HepG2 (cell line): Measurements from ENCODE around the gene TM2D3. TPM values are rescaled to one million over a fixed set of nuclear protein-coding genes. Genes with fewer than 3 reads are reported as not detected.

Experiments
- ARNT ChIP-seq: fragments of 450-650 bp; IDR thresholded peaks from 2 replicates; pipeline ENCODE4 v1.6.1; 2017
- ATRX ChIP-seq: sonication (generic); formaldehyde crosslinking; IDR thresholded peaks from 2 replicates; pipeline ENCODE4 v1.4.0; 2020; ENCODE audit warnings: missing genetic modification reagents, borderline replicate concordance
- EP300 ChIP-seq, 3 experiments: sonication (generic) in 1 of 3; formaldehyde crosslinking in 1 of 3; IDR thresholded peaks; 2 replicates each; pipeline versions ENCODE4 v1.5.1 to v1.6.1; 2011 to 2020; ENCODE audit warnings: low read depth in 2 of 3, low read length in 2 of 3, borderline replicate concordance in 1 of 3, improper control_type of control experiment in 1 of 3, mild to moderate bottlenecking in 1 of 3, missing genetic modification reagents in 1 of 3, moderate library complexity in 1 of 3
- ETV6 ChIP-seq: sonication (generic); formaldehyde crosslinking; conservative IDR thresholded peaks from 2 replicates; pipeline ENCODE4 v1.4.0; 2020; ENCODE audit warnings: missing genetic modification reagents
- FOSL2 ChIP-seq: sonication (generic); formaldehyde crosslinking; IDR thresholded peaks from 2 replicates; pipeline ENCODE4 v1.4.0; 2020; ENCODE audit warnings: missing genetic modification reagents
- GATAD1 ChIP-seq: IDR thresholded peaks from 2 replicates; pipeline ENCODE4 v1.6.1; 2016; ENCODE audit warnings: missing genetic modification reagents, missing compliant biosample characterization
- HMG20B ChIP-seq: conservative IDR thresholded peaks from 2 replicates; pipeline ENCODE4 v1.6.1; 2016; ENCODE audit warnings: missing genetic modification reagents, missing compliant biosample characterization
- KAT2B ChIP-seq: fragments of 150-350 bp; IDR thresholded peaks from 2 replicates; pipeline ENCODE4 v1.6.1; 2014; ENCODE audit warnings: low read depth, low read length, borderline replicate concordance
- NR2F6 ChIP-seq, 2 experiments: IDR thresholded peaks; 2 replicates each; pipeline ENCODE4 v1.6.1; 2016; ENCODE audit warnings: antibody characterized with exemption in 1 of 2, mild to moderate bottlenecking in 1 of 2
- POGZ ChIP-seq: sonication (generic); formaldehyde crosslinking; IDR thresholded peaks from 2 replicates; pipeline ENCODE4 v1.4.0; 2020; ENCODE audit warnings: mild to moderate bottlenecking, missing genetic modification reagents
- SALL2 ChIP-seq: sonication (generic); formaldehyde crosslinking; IDR thresholded peaks from 2 replicates; pipeline ENCODE4 v1.8.1; 2023; ENCODE audit warnings: mild to moderate bottlenecking, missing genetic modification reagents, inconsistent platforms
- TP53 ChIP-seq: sonication (generic); formaldehyde crosslinking; conservative IDR thresholded peaks from 2 replicates; pipeline ENCODE4 v1.4.0; 2020; ENCODE audit warnings: missing genetic modification reagents
- ZFX ChIP-seq: sonication (generic); formaldehyde crosslinking; IDR thresholded peaks from 2 replicates; pipeline ENCODE4 v1.4.0; 2020; ENCODE audit warnings: mild to moderate bottlenecking, low read depth, missing genetic modification reagents, moderate library complexity
- ZNF34 ChIP-seq: sonication (generic); formaldehyde crosslinking; IDR thresholded peaks from 2 replicates; pipeline ENCODE4 v1.4.0; 2020; ENCODE audit warnings: mild to moderate bottlenecking, missing genetic modification reagents, borderline replicate concordance
- ZNF446 ChIP-seq: sonication (generic); formaldehyde crosslinking; IDR thresholded peaks from 2 replicates; pipeline ENCODE4 v1.5.0; 2020; ENCODE audit warnings: mild to moderate bottlenecking, missing genetic modification reagents
- ZNF549 ChIP-seq: sonication (generic); formaldehyde crosslinking; IDR thresholded peaks from 2 replicates; pipeline ENCODE4 v1.5.0; 2020; ENCODE audit warnings: missing genetic modification reagents
- ZNF724P ChIP-seq: sonication (generic); formaldehyde crosslinking; IDR thresholded peaks from 2 replicates; pipeline ENCODE4 v1.8.0; 2022; ENCODE audit warnings: missing genetic modification reagents, borderline replicate concordance
- polyA plus RNA-seq, 8 experiments: library from polyadenylated mRNA; depleted of rRNA in 3 of 8; stranded (reverse) in 7 of 8; unstranded in 1 of 8; fragments of >200 nt; fragmentation: Illumina TruSeq in 4 of 8; extraction: Trizol in 4 of 8; gene quantifications; 2 replicates each; pipeline versions ENCODE4 v1.2.1 to v1.2.3, GENCODE V29; 2011 to 2016; ENCODE audit warnings: low read depth in 4 of 8, missing spikeins in 1 of 8, mixed read lengths in 1 of 8; ENCODE audit not compliant: insufficient read depth in 1 of 8
- total RNA-seq, 5 experiments: library from RNA; depleted of rRNA; stranded (reverse); fragments of >200 nt; fragmentation: Illumina TruSeq; extraction: Trizol; gene quantifications; 2 replicates each; pipeline ENCODE4 v1.2.3, GENCODE V29; 2016; ENCODE audit warnings: low read depth in 1 of 5
- TF ChIP-seq, protein P1 (sequence below): IDR thresholded peaks from 2 replicates; pipeline ENCODE4 v1.6.1; 2016; ENCODE audit warnings: low read depth
- TF ChIP-seq, protein P2 (sequence below): sonication (generic); formaldehyde crosslinking; conservative IDR thresholded peaks from 2 replicates; pipeline ENCODE4 v1.8.0; 2022; ENCODE audit warnings: missing genetic modification reagents
- TF ChIP-seq, protein P3 (sequence below): sonication (generic); formaldehyde crosslinking; IDR thresholded peaks from 2 replicates; pipeline ENCODE4 v1.5.0; 2020; ENCODE audit warnings: mild to moderate bottlenecking, missing genetic modification reagents, moderate library complexity
- TF ChIP-seq, protein P4 (sequence below): sonication (generic); formaldehyde crosslinking; IDR thresholded peaks from 2 replicates; pipeline ENCODE4 v1.5.0; 2020; ENCODE audit warnings: missing genetic modification reagents, mild to moderate bottlenecking, borderline replicate concordance
- TF ChIP-seq, protein P5 (sequence below): IDR thresholded peaks from 2 replicates; pipeline ENCODE4 v1.6.1; 2016; ENCODE audit warnings: mild to moderate bottlenecking, missing biosample characterization, missing genetic modification reagents

TM2D3 gene
- total and polyA plus RNA-seq, 2 of the 13 experiments (the other 11 are each of a cell fraction or from before 2014, with no cell fraction given): 31.1 to 72.7 TPM

DNA sequence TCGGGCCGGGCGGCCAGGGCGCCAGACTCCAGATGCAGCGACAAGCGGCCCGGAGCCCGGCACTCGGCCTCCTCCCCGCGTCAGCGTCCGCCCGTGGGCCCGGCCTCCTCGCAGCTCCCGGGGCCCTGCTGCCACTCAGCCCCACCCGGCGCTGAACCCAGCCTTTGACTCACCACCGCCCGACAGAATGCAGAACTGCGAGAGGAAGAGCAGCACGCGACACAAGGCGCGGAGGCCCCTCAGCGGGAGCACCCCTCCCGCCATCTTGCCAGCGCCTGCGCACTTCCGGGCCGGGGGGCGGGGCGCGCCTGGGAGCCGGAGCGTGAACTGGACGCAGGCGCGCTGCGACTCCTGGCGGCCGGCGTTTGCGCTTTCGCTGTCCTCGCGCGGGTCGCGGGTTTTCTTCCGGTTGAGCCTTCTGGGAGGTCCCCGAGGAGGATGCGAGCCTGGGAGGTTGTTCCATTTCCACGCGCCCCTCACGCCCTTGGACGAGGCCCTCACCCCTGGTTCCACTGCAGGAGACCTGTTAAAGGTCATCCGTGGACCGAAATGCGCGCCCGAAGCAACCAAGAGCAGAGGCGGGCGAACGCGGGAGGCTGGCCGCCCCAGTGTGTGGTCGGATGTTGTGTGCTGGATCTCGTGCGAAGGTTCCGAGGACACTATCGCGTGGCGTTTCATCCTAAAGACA, at the start of gene TM2D3 (continued):
- TF ChIP-seq ATRX (CRISPR knock-in tag): no peak
- TF ChIP-seq, protein P1, sequence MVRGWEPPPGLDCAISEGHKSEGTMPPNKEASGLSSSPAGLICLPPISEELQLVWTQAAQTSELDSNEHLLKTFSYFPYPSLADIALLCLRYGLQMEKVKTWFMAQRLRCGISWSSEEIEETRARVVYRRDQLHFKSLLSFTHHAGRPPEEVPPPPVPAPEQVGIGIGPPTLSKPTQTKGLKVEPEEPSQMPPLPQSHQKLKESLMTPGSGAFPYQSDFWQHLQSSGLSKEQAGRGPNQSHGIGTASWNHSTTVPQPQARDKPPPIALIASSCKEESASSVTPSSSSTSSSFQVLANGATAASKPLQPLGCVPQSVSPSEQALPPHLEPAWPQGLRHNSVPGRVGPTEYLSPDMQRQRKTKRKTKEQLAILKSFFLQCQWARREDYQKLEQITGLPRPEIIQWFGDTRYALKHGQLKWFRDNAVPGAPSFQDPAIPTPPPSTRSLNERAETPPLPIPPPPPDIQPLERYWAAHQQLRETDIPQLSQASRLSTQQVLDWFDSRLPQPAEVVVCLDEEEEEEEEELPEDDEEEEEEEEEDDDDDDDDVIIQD (CRISPR knock-in tag): peak; percentile 22; the same call in 1 of the 2 replicates
- TF ChIP-seq, protein P2, sequence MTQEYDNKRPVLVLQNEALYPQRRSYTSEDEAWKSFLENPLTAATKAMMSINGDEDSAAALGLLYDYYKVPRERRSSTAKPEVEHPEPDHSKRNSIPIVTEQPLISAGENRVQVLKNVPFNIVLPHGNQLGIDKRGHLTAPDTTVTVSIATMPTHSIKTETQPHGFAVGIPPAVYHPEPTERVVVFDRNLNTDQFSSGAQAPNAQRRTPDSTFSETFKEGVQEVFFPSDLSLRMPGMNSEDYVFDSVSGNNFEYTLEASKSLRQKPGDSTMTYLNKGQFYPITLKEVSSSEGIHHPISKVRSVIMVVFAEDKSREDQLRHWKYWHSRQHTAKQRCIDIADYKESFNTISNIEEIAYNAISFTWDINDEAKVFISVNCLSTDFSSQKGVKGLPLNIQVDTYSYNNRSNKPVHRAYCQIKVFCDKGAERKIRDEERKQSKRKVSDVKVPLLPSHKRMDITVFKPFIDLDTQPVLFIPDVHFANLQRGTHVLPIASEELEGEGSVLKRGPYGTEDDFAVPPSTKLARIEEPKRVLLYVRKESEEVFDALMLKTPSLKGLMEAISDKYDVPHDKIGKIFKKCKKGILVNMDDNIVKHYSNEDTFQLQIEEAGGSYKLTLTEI (CRISPR knock-in tag): no peak
- TF ChIP-seq SALL2 (CRISPR knock-in tag): no peak; the same call in none of the 2 replicates
- TF ChIP-seq ZNF724P (CRISPR knock-in tag): 0 out of 2 replicates have a peak, but pooled peaks have one; percentile 57
- TF ChIP-seq EP300 (IDR thresholded peaks at IDR 0.05; ENCODE audit: low read depth in 2 of 2, low read length in 2 of 2): peak in 1 of 2 experiments; percentile 13; a peak in 1 of 4 replicates
- TF ChIP-seq EP300 (CRISPR knock-in tag; IDR thresholded peaks at IDR 0.05; ENCODE audit: borderline replicate concordance): 0 out of 2 replicates have a peak, but pooled peaks have one; percentile 19
- peak; percentile 85 for TF ChIP-seq POGZ (CRISPR knock-in tag)
- TF ChIP-seq KAT2B: no peak
- no peak for TF ChIP-seq ARNT
- TF ChIP-seq HMG20B: no peak
- peak; percentile 90 for TF ChIP-seq GATAD1 (CRISPR knock-in tag)
- peak; percentile 28; the same call in 1 of the 2 replicates for TF ChIP-seq FOSL2 (CRISPR knock-in tag)
- TF ChIP-seq, protein P3, sequence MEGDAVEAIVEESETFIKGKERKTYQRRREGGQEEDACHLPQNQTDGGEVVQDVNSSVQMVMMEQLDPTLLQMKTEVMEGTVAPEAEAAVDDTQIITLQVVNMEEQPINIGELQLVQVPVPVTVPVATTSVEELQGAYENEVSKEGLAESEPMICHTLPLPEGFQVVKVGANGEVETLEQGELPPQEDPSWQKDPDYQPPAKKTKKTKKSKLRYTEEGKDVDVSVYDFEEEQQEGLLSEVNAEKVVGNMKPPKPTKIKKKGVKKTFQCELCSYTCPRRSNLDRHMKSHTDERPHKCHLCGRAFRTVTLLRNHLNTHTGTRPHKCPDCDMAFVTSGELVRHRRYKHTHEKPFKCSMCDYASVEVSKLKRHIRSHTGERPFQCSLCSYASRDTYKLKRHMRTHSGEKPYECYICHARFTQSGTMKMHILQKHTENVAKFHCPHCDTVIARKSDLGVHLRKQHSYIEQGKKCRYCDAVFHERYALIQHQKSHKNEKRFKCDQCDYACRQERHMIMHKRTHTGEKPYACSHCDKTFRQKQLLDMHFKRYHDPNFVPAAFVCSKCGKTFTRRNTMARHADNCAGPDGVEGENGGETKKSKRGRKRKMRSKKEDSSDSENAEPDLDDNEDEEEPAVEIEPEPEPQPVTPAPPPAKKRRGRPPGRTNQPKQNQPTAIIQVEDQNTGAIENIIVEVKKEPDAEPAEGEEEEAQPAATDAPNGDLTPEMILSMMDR (CRISPR knock-in tag): peak; percentile 91
- TF ChIP-seq ZNF549 (CRISPR knock-in tag): no peak; the same call in 1 of the 2 replicates
- TF ChIP-seq ETV6 (CRISPR knock-in tag): no peak; the same call in 1 of the 2 replicates
- peak; percentile 94; the same call in 1 of the 2 replicates for TF ChIP-seq ZNF34 (CRISPR knock-in tag)
- TF ChIP-seq, protein P4, sequence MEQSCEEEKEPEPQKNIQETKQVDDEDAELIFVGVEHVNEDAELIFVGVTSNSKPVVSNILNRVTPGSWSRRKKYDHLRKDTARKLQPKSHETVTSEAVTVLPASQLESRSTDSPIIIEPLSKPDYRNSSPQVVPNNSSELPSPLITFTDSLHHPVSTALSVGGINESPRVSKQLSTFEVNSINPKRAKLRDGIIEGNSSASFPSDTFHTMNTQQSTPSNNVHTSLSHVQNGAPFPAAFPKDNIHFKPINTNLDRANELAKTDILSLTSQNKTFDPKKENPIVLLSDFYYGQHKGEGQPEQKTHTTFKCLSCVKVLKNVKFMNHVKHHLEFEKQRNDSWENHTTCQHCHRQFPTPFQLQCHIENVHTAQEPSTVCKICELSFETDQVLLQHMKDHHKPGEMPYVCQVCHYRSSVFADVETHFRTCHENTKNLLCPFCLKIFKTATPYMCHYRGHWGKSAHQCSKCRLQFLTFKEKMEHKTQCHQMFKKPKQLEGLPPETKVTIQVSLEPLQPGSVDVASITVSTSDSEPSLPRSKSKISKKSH (CRISPR knock-in tag): peak; percentile 58
- TF ChIP-seq ZFX: peak; percentile 98
- TF ChIP-seq ZNF446 (CRISPR knock-in tag): no peak
- 0 out of 2 replicates have a peak, but pooled peaks have one; percentile 44 for TF ChIP-seq TP53 (CRISPR knock-in tag)
- TF ChIP-seq, protein P5, sequence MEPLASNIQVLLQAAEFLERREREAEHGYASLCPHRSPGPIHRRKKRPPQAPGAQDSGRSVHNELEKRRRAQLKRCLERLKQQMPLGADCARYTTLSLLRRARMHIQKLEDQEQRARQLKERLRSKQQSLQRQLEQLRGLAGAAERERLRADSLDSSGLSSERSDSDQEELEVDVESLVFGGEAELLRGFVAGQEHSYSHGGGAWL: 0 out of 2 replicates have a peak, but pooled peaks have one; percentile 61
- no peak for TF ChIP-seq NR2F6 (IDR thresholded peaks at IDR 0.05)
- TF ChIP-seq NR2F6 (CRISPR knock-in tag; IDR thresholded peaks at IDR 0.05): no peak
